Measurements from ENCODE around the gene NME3.

NME3 gene

DNA sequence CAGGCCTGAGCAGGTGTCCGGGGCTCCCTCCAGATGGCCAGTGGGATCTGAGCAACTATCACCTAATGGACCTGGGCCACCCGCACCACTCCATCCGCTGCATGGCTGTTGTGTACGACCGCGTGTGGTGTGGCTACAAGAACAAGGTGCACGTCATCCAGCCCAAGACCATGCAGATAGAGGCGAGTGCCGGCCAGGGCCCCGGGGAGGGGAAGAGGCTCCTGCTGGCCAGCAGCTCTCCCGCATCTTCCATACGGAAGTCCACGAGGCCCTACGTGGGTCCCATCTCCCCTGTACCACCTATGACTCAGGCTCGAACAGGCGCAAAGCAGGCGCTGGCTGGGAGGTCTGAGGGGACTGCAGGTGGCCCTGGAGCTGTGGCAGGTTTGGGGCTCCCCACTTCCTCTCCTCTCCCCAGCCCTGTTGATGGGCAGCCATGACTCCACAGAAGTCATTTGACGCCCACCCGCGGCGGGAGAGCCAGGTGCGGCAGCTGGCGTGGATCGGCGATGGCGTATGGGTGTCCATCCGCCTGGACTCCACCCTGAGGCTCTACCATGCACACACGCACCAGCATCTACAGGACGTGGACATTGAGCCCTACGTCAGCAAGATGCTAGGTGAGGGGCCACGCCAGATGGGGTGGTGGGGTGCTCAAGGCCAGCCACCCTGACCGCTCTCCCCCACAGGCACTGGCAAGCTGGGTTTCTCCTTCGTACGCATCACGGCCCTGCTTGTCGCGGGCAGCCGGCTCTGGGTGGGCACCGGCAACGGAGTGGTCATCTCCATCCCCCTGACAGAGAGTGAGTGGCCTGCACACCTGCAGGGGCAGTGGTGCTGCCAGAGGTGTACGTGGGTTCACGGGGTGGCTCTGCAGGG is 4.0 kb downstream of the NME3 start:
- no peak overlapping the region for H2AFZ ChIP-seq
- H3K9me3 ChIP-seq (ENCODE audit: control insufficient read depth, low read length) = no peaks in the 10 kb centered on the region
- no peak overlapping the region for H3K4me2 ChIP-seq (ENCODE audit: low read length)
- H3K4me1 ChIP-seq = peaks cover 2% of the 10 kb centered on the region
- no peaks in the 10 kb centered on the region for H3K79me2 ChIP-seq
- no peak overlapping the region for H3K27ac ChIP-seq
- no peaks in the 10 kb centered on the region for H3K36me3 ChIP-seq (ENCODE audit: control insufficient read depth, insufficient read depth, low read length)
- H3K9ac ChIP-seq = no peak overlapping the region
- no peak overlapping the region for H3K4me3 ChIP-seq (ENCODE audit: low read depth, low read length)
- TF ChIP-seq, protein P1, sequence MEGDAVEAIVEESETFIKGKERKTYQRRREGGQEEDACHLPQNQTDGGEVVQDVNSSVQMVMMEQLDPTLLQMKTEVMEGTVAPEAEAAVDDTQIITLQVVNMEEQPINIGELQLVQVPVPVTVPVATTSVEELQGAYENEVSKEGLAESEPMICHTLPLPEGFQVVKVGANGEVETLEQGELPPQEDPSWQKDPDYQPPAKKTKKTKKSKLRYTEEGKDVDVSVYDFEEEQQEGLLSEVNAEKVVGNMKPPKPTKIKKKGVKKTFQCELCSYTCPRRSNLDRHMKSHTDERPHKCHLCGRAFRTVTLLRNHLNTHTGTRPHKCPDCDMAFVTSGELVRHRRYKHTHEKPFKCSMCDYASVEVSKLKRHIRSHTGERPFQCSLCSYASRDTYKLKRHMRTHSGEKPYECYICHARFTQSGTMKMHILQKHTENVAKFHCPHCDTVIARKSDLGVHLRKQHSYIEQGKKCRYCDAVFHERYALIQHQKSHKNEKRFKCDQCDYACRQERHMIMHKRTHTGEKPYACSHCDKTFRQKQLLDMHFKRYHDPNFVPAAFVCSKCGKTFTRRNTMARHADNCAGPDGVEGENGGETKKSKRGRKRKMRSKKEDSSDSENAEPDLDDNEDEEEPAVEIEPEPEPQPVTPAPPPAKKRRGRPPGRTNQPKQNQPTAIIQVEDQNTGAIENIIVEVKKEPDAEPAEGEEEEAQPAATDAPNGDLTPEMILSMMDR (IDR thresholded peaks at IDR 0.05) = no peak
- H3K27me3 ChIP-seq (ENCODE audit: control insufficient read depth, insufficient read depth, low read length) = no peaks in the 10 kb centered on the region

DNA sequence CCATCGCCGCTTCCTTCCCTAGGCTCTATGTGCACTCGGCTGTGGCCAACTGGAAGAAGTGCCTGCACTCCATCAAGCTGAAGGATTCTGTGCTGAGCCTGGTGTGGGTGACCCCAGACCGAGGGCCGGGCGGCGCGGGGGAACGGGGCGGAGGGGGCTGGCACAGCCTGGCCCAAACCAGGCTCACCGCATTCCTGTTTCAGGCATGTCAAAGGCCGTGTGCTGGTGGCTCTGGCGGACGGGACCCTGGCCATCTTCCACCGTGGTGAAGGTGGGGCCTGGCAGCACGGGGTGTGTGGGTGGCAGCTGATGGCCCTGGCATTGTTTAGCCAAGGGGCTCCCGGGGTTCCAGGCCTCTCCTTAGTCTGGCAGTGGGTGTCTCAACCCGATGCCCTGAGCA is 4.6 kb downstream of the NME3 start:
- no peak overlapping the region for H3K4me2 ChIP-seq (ENCODE audit: low read length)
- no peaks in the 10 kb centered on the region for H3K27me3 ChIP-seq (ENCODE audit: control insufficient read depth, insufficient read depth, low read length)
- H3K4me1 ChIP-seq = peaks cover 2% of the 10 kb centered on the region
- no peak overlapping the region for H3K27ac ChIP-seq
- TF ChIP-seq, protein P1 (IDR thresholded peaks at IDR 0.05) = no peak
- H3K9me3 ChIP-seq (ENCODE audit: control insufficient read depth, low read length) = no peaks in the 10 kb centered on the region
- no peak overlapping the region for H3K9ac ChIP-seq
- no peaks in the 10 kb centered on the region for H3K36me3 ChIP-seq (ENCODE audit: control insufficient read depth, insufficient read depth, low read length)
- no peak overlapping the region for H2AFZ ChIP-seq
- H3K4me3 ChIP-seq (ENCODE audit: low read depth, low read length) = no peak overlapping the region
- H3K79me2 ChIP-seq = no peaks in the 10 kb centered on the region

DNA sequence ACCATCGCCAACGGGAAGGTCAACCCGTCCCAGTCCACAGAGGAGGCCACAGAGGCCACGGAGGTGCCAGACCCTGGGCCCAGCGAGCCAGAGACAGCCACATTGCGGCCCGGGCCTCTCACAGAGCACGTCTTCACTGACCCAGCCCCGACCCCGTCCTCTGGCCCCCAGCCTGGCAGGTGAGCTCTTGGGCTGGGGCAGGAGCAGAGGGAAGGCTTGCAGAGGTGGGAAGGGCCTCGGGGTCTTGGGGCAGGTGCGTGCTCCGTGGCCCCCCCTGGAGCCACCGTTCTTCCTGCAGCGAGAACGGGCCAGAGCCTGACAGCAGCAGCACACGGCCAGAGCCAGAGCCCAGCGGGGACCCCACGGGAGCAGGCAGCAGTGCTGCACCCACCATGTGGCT is 5.1 kb downstream of the NME3 start:
- Histone ChIP-seq H3K9me3 (ENCODE audit: control insufficient read depth, low read length) (no peaks in the 10 kb centered on the region), H2AFZ (no peak overlapping the region), H3K9ac (no peak overlapping the region), H3K36me3 (ENCODE audit: control insufficient read depth, insufficient read depth, low read length) (no peaks in the 10 kb centered on the region), H3K4me3 (ENCODE audit: low read depth, low read length) (no peak overlapping the region), H3K27me3 (ENCODE audit: control insufficient read depth, insufficient read depth, low read length) (no peaks in the 10 kb centered on the region), H3K4me1 (peaks cover 2% of the 10 kb centered on the region), H3K4me2 (ENCODE audit: low read length) (no peak overlapping the region), H3K79me2 (no peaks in the 10 kb centered on the region), H3K27ac (no peak overlapping the region)
- TF ChIP-seq, protein P1 (IDR thresholded peaks at IDR 0.05) = no peak

DNA sequence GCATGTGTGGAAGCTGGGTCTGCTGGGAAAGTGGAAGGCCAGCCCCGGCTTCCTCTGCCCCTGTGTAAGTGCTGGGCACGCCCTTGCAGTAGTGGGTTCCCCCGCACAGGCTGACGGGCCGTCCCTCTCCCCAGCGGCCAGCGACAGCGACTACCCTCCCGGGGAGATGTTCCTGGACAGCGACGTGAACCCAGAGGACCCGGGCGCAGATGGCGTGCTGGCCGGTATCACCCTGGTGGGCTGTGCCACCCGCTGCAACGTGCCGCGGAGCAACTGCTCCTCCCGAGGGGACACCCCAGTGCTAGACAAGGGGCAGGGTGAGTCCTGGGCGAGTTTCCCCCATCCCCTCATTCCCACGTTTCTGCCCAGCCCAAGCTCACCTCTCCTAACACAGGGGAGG is 5.5 kb downstream of the NME3 start:
- H3K4me2 ChIP-seq (ENCODE audit: low read length) = no peak overlapping the region

More for the DNA sequence above, 5.5 kb downstream of the NME3 start:
- Histone ChIP-seq H3K27me3 (ENCODE audit: control insufficient read depth, insufficient read depth, low read length) (no peaks in the 10 kb centered on the region), H3K4me3 (ENCODE audit: low read depth, low read length) (no peak overlapping the region), H3K36me3 (ENCODE audit: control insufficient read depth, insufficient read depth, low read length) (no peaks in the 10 kb centered on the region), H3K4me1 (peaks cover 2% of the 10 kb centered on the region), H3K9ac (no peak overlapping the region), H3K9me3 (ENCODE audit: control insufficient read depth, low read length) (no peaks in the 10 kb centered on the region), H3K27ac (no peak overlapping the region), H2AFZ (no peak overlapping the region), H3K79me2 (no peaks in the 10 kb centered on the region)
- TF ChIP-seq, protein P1 (IDR thresholded peaks at IDR 0.05) = no peak
